OCI-LY7 (cell line): ENCODE data around the gene KCTD21. TPM values are rescaled to one million over a fixed set of nuclear protein-coding genes. Genes with fewer than 3 reads are reported as not detected.

ENCODE experiments used
- BruUV-seq: library from RNA; stranded (reverse); fragments of 400-500 nt; replicated peaks from 2 replicates; lab custom pipeline; 2021; lab: Mats Ljungman, UMichigan
- CTCF ChIA-PET: fragments of 300-600 bp; sonication (Branson Sonifier 250); formaldehyde crosslinking; loops from one replicate; lab custom pipeline; 2022; ENCODE audit warnings: antibody characterized with exemption; ENCODE audit not compliant: unreplicated experiment; lab: Charles Lee
- POLR2A ChIA-PET: fragments of 300-600 bp; sonication (Branson Sonifier 250); formaldehyde crosslinking; loops from one replicate; lab custom pipeline; 2022; ENCODE audit warnings: antibody characterized with exemption; lab: Charles Lee
- DNase-seq: peaks from one replicate; pipeline ENCODE4 v3.0.0-alpha.2; 2015; ENCODE audit warnings: low spot score
- H2AFZ ChIP-seq: fragments of 200-600 bp; sonication (generic), shearing (Covaris generic); 2 replicates; pipeline ENCODE4 v1.6.1; 2014; ENCODE audit warnings: mild to moderate bottlenecking, antibody characterized with exemption, low read length, moderate library complexity
- H3K27ac ChIP-seq: fragments of 200-600 bp; sonication (generic); 2 replicates; pipeline ENCODE4 v1.5.1; 2014; ENCODE audit warnings: mixed run types, low read depth, mild to moderate bottlenecking, moderate library complexity, low read length, inconsistent platforms; ENCODE audit not compliant: poor library complexity, severe bottlenecking
- H3K36me3 ChIP-seq: fragments of 200-600 bp; sonication (generic); 2 replicates; pipeline ENCODE4 v1.6.1; 2014; ENCODE audit warnings: mild to moderate bottlenecking, antibody characterized with exemption, low read length, moderate library complexity, mixed read lengths; ENCODE audit not compliant: insufficient read depth
- H3K4me1 ChIP-seq: fragments of 200-600 bp; sonication (generic); 2 replicates; pipeline ENCODE4 v1.5.1; 2014; ENCODE audit warnings: mild to moderate bottlenecking, low read length; ENCODE audit not compliant: insufficient read depth, poor library complexity, severe bottlenecking
- H3K4me2 ChIP-seq: fragments of 200-600 bp; sonication (generic); 2 replicates; pipeline ENCODE4 v1.6.1; 2014; ENCODE audit warnings: mild to moderate bottlenecking, low read length
- H3K4me3 ChIP-seq: fragments of 200-600 bp; sonication (generic); 2 replicates; pipeline ENCODE4 v1.5.1; 2014; ENCODE audit warnings: mild to moderate bottlenecking, low read depth, low read length; ENCODE audit not compliant: poor library complexity, severe bottlenecking
- H3K79me2 ChIP-seq: fragments of 200-600 bp; sonication (generic); 2 replicates; pipeline ENCODE4 v1.6.1; 2016; ENCODE audit warnings: low read depth, mild to moderate bottlenecking, low read length, moderate library complexity, mixed read lengths; ENCODE audit not compliant: insufficient read depth
- H3K9me2 ChIP-seq: fragments of 200-600 bp; sonication (generic); 2 replicates; pipeline ENCODE4 v1.6.1; 2016; ENCODE audit warnings: mild to moderate bottlenecking, low read length, mixed read lengths; ENCODE audit not compliant: insufficient read depth
- H3K9me3 ChIP-seq: fragments of 200-600 bp; sonication (generic); 2 replicates; pipeline ENCODE4 v1.6.1; 2014; ENCODE audit warnings: mild to moderate bottlenecking, mixed run types, low read length, mixed read lengths
- H4K20me1 ChIP-seq: fragments of 200-600 bp; sonication (generic); 2 replicates; pipeline ENCODE4 v1.6.1; 2014; ENCODE audit warnings: mild to moderate bottlenecking, antibody characterized with exemption, low read length, moderate library complexity, mixed read lengths; ENCODE audit not compliant: insufficient read depth
- EZH2phosphoT487 ChIP-seq: fragments of 200-600 bp; sonication (generic); IDR thresholded peaks from 2 replicates; pipeline ENCODE4 v1.6.1; 2018; ENCODE audit warnings: low read depth, borderline replicate concordance, mild to moderate bottlenecking, mixed run types, antibody characterized with exemption, low read length, moderate library complexity, mixed read lengths
- intact Hi-C: fragments of 100-400 bp; cut with micrococcal nuclease; formaldehyde crosslinking; loops from one replicate; pipeline ENCODE4 v1.10.0; 2022; ENCODE audit not compliant: unreplicated experiment
- total RNA-seq, 2 experiments: library from RNA; depleted of rRNA in 1 of 2; stranded (reverse); fragments of >200 nt in 1 of 2; shearing (Covaris generic) in 1 of 2; gene quantifications; 2 replicates each; pipeline ENCODE4 v1.2.3, GENCODE V29; 2014 to 2022
- TF ChIP-seq, protein P1 (sequence below): fragments of 200-600 bp; sonication (generic); conservative IDR thresholded peaks from 2 replicates; pipeline ENCODE4 v1.5.1; 2014; ENCODE audit warnings: mild to moderate bottlenecking, antibody characterized with exemption, low read length, moderate library complexity, mixed read lengths

Gene KCTD21
- total RNA-seq, 2 experiments from 2014 or later: 1.5 to 2.5 TPM

DNA sequence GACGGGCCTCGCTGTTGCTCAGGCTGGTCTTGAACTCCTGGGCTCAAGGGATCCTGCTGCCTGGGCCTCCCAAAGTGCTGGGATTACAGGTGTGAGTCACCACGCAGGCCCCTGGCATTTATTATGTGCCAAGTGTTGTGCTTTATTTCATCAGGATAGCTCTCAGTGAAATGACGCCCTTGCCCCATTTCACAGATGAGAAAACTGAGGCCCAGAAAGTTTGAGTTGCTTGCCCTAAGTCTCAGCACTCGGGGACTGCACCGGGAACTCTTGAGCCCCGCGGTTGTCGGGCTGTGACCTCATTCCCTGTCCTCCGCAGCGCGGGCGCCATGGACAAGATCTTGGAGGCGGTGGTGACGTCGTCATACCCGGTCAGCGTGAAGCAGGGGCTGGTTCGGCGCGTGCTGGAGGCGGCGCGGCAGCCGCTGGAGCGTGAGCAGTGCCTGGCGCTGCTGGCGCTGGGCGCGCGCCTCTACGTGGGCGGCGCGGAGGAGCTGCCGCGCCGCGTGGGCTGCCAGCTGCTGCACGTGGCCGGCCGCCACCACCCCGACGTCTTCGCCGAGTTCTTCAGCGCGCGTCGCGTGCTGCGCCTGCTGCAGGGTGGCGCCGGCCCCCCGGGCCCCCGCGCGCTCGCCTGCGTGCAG lies 7.6 kb upstream of the KCTD21 start:
- DNase-seq: no peak
- H3K9me2 ChIP-seq: no peaks in the 10 kb centered on the region
- no peaks in the 10 kb centered on the region for H3K36me3 ChIP-seq
- H3K4me3 ChIP-seq: no peak overlapping the region
- ChIA-PET POLR2A (no interaction called here), CTCF (interaction anchor here (0.6 kb wide), 1 partner anchor 64 kb away, joined by 3 read pairs; no protein-coding TSS in a partner anchor)
- H2AFZ ChIP-seq: no peak overlapping the region
- H3K9me3 ChIP-seq: no peaks in the 10 kb centered on the region
- TF ChIP-seq, protein P1, sequence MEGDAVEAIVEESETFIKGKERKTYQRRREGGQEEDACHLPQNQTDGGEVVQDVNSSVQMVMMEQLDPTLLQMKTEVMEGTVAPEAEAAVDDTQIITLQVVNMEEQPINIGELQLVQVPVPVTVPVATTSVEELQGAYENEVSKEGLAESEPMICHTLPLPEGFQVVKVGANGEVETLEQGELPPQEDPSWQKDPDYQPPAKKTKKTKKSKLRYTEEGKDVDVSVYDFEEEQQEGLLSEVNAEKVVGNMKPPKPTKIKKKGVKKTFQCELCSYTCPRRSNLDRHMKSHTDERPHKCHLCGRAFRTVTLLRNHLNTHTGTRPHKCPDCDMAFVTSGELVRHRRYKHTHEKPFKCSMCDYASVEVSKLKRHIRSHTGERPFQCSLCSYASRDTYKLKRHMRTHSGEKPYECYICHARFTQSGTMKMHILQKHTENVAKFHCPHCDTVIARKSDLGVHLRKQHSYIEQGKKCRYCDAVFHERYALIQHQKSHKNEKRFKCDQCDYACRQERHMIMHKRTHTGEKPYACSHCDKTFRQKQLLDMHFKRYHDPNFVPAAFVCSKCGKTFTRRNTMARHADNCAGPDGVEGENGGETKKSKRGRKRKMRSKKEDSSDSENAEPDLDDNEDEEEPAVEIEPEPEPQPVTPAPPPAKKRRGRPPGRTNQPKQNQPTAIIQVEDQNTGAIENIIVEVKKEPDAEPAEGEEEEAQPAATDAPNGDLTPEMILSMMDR: no peak
- TF ChIP-seq EZH2phosphoT487: no peak
- H3K4me1 ChIP-seq: no peaks in the 10 kb centered on the region
- no peaks in the 10 kb centered on the region for H4K20me1 ChIP-seq
- BruUV-seq: no TSS peak
- H3K27ac ChIP-seq: no peak overlapping the region
- no peaks in the 10 kb centered on the region for H3K79me2 ChIP-seq
- intact Hi-C loops: no loop called here
- no peak overlapping the region for H3K4me2 ChIP-seq

DNA sequence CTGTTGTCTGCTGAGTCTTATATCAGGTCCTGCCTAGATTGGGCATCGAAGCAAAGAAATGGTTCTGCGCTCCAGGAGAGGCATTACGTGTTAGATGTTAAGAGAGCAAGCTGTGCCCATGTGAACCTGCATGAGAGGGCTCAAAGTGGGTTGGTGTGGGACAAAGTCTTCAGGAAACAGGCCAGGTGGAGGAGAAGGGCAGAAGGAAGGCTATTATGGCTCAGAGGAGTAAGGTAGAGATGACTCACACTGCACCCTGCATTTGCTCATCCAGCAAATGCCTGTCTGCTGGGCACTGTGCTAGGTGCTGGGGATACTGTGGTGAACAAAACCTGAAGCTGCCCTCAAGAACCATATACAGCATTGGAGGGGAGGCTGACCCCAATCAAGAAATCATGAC lies 6.1 kb upstream of the KCTD21 start:
- CTCF ChIA-PET: no interaction called here
- POLR2A ChIA-PET: no interaction called here

DNA sequence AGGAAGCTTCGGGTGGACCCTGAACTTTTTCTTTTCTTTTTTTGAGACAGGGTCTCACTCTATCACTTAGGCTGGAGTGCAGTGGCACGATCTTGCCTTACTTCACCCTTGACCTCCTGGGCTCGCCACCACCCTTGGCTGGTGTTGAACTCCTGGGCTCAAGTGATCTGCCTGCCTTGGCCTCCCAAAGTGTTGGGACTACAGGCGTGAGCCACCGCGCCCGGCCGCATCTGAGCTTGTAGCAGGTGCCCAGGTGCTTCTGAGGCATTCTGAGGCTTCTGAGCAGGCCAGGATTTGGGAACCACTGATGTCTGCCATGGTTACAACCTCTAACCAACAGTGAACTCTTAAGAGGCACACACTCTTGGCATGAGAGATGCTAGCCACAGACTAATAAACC lies 5.4 kb upstream of the KCTD21 start:
- H3K9me2 ChIP-seq: no peaks in the 10 kb centered on the region
- H3K36me3 ChIP-seq: no peaks in the 10 kb centered on the region
- no peak overlapping the region for H3K4me2 ChIP-seq
- no peaks in the 10 kb centered on the region for H3K79me2 ChIP-seq
- ChIA-PET POLR2A (no interaction called here), CTCF (no interaction called here)
- no TSS peak for BruUV-seq
- H4K20me1 ChIP-seq: no peaks in the 10 kb centered on the region
- no peak for DNase-seq
- H2AFZ ChIP-seq: no peak overlapping the region
- H3K9me3 ChIP-seq: no peaks in the 10 kb centered on the region
- no peak overlapping the region for H3K27ac ChIP-seq
- intact Hi-C loops: no loop called here
- no peak overlapping the region for H3K4me3 ChIP-seq
- H3K4me1 ChIP-seq: peaks cover 17% of the 10 kb centered on the region
- no peak for TF ChIP-seq EZH2phosphoT487
- TF ChIP-seq, protein P1: no peak

More for the DNA sequence above, 6.1 kb upstream of the KCTD21 start:
- Histone ChIP-seq H3K4me3 (no peak overlapping the region), H3K9me3 (no peaks in the 10 kb centered on the region), H4K20me1 (no peaks in the 10 kb centered on the region), H3K9me2 (no peaks in the 10 kb centered on the region), H2AFZ (no peak overlapping the region), H3K4me2 (no peak overlapping the region), H3K27ac (no peak overlapping the region), H3K79me2 (no peaks in the 10 kb centered on the region), H3K36me3 (no peaks in the 10 kb centered on the region), H3K4me1 (peaks cover 11% of the 10 kb centered on the region)
- no peak for TF ChIP-seq EZH2phosphoT487
- TF ChIP-seq, protein P1: no peak
- DNase-seq: no peak
- intact Hi-C loops: no loop called here
- no TSS peak for BruUV-seq
